Kidney epithelial cell (primary cell): ENCODE measurements around the gene CTTN. TPM values are rescaled to one million over a fixed set of nuclear protein-coding genes. Genes with fewer than 3 reads are reported as not detected.

Experiments
- DNase-seq: peaks from one replicate; pipeline ENCODE4 v3.0.0-alpha.2; 2010; ENCODE audit warnings: low read depth
- H3K27me3 ChIP-seq: 2 replicates; pipeline ENCODE4 v1.6.0; 2011; ENCODE audit warnings: low read length; ENCODE audit not compliant: control insufficient read depth, insufficient read depth
- H3K36me3 ChIP-seq: 2 replicates; pipeline ENCODE4 v1.5.1; 2011; ENCODE audit warnings: low read length; ENCODE audit not compliant: control insufficient read depth, insufficient read depth
- H3K4me3 ChIP-seq: 2 replicates; pipeline ENCODE4 v1.5.1; 2011; ENCODE audit warnings: low read depth, mild to moderate bottlenecking, control low read depth, low read length
- total RNA-seq: library from RNA; depleted of rRNA; stranded (reverse); fragments of >200 nt; gene quantifications from 2 replicates; pipeline ENCODE4 v1.2.3, GENCODE V29; 2015
- TF ChIP-seq, protein P1 (sequence below): IDR thresholded peaks from 2 replicates; pipeline ENCODE4 v1.5.1; 2011; ENCODE audit warnings: mild to moderate bottlenecking, moderate library complexity, low read length, control low read depth, inconsistent platforms; ENCODE audit not compliant: insufficient read depth, poor library complexity, severe bottlenecking

CTTN gene
- total RNA-seq, 1 donor from 2014 or later, result 296 TPM

DNA sequence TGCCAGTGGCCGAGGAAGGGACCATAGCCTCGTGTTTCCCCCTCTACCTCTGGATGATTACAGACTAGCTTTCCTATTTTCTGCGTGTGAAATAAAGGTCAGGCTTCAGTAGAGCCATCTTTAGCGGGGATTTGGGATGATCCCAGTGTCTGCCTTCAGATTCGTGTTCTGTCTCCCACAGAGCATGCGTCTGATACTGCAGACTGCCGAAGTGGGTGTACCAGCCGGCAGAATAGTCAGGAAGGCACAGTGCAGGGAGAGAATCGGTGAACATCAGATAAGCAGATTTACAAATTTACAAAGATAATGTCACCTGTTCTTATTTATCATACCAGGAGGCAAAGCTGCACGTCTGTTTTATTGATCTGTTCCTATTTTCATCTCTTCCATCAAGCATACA, 11.1 kb downstream of the CTTN start:
- TF ChIP-seq, protein P1, sequence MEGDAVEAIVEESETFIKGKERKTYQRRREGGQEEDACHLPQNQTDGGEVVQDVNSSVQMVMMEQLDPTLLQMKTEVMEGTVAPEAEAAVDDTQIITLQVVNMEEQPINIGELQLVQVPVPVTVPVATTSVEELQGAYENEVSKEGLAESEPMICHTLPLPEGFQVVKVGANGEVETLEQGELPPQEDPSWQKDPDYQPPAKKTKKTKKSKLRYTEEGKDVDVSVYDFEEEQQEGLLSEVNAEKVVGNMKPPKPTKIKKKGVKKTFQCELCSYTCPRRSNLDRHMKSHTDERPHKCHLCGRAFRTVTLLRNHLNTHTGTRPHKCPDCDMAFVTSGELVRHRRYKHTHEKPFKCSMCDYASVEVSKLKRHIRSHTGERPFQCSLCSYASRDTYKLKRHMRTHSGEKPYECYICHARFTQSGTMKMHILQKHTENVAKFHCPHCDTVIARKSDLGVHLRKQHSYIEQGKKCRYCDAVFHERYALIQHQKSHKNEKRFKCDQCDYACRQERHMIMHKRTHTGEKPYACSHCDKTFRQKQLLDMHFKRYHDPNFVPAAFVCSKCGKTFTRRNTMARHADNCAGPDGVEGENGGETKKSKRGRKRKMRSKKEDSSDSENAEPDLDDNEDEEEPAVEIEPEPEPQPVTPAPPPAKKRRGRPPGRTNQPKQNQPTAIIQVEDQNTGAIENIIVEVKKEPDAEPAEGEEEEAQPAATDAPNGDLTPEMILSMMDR, result no peak
- no peak overlapping the region for H3K4me3 ChIP-seq
- no peak for DNase-seq
- no peaks in the 10 kb centered on the region for H3K27me3 ChIP-seq
- H3K36me3 ChIP-seq, result peaks cover 10% of the 10 kb centered on the region

GRCh38 chr11:70409871-70410270, 11.5 kb downstream of the CTTN start:
- H3K4me3 ChIP-seq, result no peak overlapping the region
- no peak for DNase-seq
- peaks cover 10% of the 10 kb centered on the region for H3K36me3 ChIP-seq
- TF ChIP-seq, protein P1, result no peak
- H3K27me3 ChIP-seq, result no peaks in the 10 kb centered on the region

DNA sequence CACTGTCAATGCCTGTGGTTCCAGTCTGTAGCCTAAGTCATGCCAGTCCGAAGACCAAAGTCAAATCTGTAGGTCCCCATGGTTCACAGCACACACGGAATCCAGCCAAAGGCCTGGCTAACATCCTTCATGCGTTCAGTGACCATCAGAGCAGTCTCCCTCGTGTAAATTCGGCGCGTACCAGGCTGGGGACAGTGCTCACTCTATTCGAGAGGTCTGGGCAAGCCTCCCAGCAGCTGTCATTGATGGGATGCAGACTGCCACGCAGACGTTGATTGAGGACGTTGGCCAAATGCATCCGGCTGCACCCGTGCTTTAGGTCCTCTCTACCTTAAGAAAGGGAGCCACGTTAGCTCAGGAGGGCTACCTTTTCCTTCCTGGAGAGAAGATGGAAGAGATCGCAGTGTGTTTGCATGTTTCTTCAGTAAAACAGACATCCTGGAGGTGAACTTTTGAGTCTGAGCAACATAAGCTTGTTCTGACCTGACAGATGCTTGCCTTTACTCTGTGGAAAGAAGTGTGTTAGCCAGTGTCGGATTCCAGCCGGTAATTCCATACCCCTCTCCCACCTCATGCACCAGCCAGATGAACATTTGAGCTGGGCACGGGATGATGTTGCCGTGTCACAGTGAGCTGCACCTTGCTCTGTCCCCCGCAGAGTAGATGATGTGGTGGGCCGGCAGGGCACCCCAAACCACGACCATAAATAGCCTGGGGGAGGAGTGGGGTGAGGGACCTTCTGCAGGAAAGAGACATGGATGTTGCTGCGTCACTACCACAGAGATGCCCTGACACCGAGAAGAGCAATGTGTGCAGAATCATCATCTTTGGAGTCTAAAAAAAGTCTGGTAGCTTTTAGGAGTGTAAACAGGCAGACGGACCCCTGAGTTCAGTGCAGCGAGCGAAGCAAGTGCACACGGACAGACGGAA, 12.2 kb downstream of the CTTN start:
- H3K27me3 ChIP-seq, result no peaks in the 10 kb centered on the region
- no peak for DNase-seq
- H3K4me3 ChIP-seq, result no peak overlapping the region
- peaks cover 10% of the 10 kb centered on the region for H3K36me3 ChIP-seq
- TF ChIP-seq, protein P1, result no peak

DNA sequence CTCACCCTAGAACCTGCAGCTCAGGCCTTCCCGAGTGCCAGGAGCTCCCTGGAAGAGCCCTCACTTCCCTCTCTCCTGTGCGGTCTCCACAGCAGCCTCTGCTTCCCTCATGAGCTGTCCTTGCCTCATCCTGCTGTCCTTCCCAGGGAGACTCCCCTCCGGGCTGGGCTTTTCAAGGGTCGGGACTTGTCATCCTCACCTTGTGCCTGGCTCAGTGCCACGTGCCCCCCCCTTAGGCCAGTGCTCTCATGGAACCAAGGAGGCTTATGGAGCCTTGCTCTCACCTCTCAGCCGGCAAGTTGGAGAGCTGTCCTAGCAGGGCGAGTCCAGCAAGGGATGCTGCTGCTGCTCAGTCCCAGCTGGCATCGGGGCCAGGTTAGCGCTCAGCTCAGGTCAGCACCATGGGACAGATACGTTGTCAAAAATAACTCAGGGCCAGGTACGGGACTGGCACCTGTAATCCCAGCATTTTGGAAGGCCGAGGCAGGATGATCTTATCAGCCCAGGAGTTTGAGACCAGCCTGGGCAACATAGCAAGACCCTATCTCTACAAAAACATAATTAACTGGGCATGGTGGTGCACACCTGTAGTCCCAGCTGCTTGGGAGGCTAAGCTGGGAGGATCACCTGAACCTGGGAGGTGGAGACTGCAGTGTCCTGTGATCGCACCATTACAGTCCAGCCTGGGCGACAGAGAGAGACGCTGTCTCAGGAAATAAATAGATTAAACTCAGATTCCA, 13.6 kb downstream of the CTTN start:
- TF ChIP-seq, protein P1, result no peak

GRCh38 chr11:70413151-70413550, 14.8 kb downstream of the CTTN start:
- no peak overlapping the region for H3K4me3 ChIP-seq
- DNase-seq, result no peak
- H3K36me3 ChIP-seq, result peaks cover 9% of the 10 kb centered on the region
- TF ChIP-seq, protein P1, result no peak
- H3K27me3 ChIP-seq, result no peaks in the 10 kb centered on the region

More for the DNA sequence above, 13.6 kb downstream of the CTTN start:
- H3K36me3 ChIP-seq, result peaks cover 9% of the 10 kb centered on the region
- no peak overlapping the region for H3K4me3 ChIP-seq
- no peak for DNase-seq
- H3K27me3 ChIP-seq, result no peaks in the 10 kb centered on the region
